Sigmoid colon (tissue), 4 donors: Measurements from ENCODE around the gene SBK3.

Experiments
- CTCF ChIP-seq, 4 experiments: fragments of 450-650 bp in 3 of 4; fragments of 200-600 bp in 1 of 4; IDR thresholded peaks; one replicate each; pipeline ENCODE4 v1.5.1; 2016 to 2019; ENCODE audit warnings: antibody characterized with exemption in 4 of 4, mild to moderate bottlenecking in 3 of 4, moderate library complexity in 2 of 4
- POLR2A ChIP-seq, 2 donors: fragments of 450-650 bp; IDR thresholded peaks; one replicate each; pipeline ENCODE4 v1.6.1; 2016; ENCODE audit warnings: antibody characterized with exemption in 2 of 2, mild to moderate bottlenecking in 2 of 2, moderate library complexity in 2 of 2
- POLR2AphosphoS5 ChIP-seq, 4 donors: sonication (generic); formaldehyde crosslinking; IDR thresholded peaks; one replicate each; pipeline ENCODE4 v1.6.1; 2017; ENCODE audit warnings: antibody characterized with exemption in 4 of 4

GRCh38 chr19:55546822-55547614, 1.7 kb upstream of the SBK3 start:
- TF ChIP-seq CTCF (IDR thresholded peaks at IDR 0.05) (no peak), POLR2A (IDR thresholded peaks at IDR 0.05) (no peak), POLR2AphosphoS5 (IDR thresholded peaks at IDR 0.05) (peak in 3 of 4 donors; percentile 6 to 71 (median 52))
